GM21367 (cell line): ENCODE measurements around the gene HSD17B3.
"Not testable (repeated sequence)": the region's sequence is repeated elsewhere in the genome, so short reads cannot be mapped to it uniquely, and the experiment has no call there.

Source experiments
- ATAC-seq: cut with Tn5 transposase; IDR thresholded peaks from one replicate; pipeline ENCODE4 v1.9.1; 2021; ENCODE audit not compliant: unreplicated experiment

HSD17B3 gene

DNA sequence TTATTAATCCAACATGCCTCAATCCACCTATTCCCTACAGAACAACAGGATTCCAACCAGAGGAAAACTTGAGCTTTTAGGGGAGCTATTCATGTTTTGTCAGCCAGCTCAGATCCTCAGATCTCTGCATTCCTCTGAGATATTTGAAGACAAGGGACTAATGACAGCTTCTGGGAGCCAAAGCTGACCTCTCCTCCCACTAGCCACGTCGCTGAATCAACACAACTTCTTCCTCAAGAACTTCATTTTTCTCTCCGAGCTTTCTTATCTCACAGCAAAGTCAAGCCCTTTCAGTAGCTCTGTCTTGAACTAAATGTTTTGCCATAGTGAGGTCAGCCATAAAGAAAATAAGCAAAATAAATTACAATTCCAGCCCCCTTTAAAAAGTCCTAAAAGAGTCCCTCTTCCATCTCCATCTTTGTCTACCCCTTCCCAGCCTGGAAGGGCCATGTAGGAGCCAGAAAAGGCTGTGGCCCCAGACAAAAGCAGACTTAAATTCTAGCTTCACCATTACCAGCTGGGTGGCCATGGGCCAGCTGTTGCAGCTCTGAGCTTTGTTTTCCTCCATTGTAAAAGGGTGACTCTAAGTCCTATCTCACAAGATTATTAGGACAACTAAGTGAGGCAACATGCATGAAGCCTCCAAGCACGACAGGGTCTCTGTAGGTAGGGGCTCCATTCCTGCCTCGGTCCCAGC lies 65.0 kb downstream of the HSD17B3 start:
- no peak for ATAC-seq

DNA sequence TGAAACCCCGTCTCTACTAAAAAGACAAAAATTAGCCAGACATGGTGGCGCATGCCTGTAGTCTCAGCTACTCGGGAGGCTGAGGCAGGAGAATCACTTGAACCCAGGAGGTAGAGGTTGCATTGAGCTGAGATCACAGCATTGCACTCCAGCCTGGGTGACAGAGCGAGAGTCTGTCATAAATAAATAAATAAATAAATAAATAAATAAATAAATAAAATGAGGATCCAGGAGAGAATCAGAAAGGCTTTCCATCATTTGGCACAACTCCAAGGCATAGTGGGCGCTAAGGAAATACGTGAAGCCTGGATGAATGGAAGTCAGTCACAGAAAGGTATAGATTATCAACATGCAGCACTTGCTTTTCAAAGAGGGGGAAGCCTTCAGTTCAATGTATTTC lies 65.6 kb downstream of the HSD17B3 start:
- ATAC-seq = not testable (repeated sequence)

DNA sequence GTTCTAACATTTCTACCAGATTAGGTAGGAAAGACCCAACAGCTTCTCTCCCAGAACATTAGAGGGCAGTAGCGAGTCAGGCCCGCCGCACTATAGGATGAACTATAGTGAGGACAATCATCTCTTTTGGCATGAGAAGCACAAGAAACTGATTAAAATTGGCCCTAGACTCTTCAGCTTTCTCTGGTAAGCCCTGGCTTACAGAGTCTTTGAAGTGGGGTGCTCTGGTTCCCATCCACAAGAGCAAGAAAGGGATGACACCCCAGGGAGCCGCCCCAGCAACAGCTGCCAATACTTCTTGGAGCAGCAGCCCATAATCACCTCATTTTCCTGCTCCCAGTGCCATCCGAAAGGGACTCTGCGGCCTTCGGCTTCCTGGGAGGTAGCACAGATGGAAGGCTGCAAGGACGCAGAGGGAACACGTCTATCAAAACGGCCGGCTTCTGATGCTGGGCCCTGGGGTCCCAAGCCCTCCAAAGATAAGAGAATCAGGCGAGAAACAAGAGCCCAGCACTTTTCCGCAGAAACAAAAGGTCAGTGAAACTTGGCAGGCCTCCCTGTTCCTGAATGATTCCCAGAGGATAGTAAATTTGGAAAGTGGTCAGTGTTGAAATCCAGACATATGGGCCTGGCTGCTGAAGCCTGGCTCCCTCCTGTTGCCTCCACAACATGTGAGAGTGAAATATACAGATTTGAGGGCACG lies 69.3 kb downstream of the HSD17B3 start:
- no peak for ATAC-seq

GRCh38 chr9:96232164-96232538 lies 69.8 kb downstream of the HSD17B3 start:
- ATAC-seq = no peak

- no peak for ATAC-seq
Measured at GRCh38 chr9:96230002-96230401, 72.0 kb downstream of the HSD17B3 start.

- ATAC-seq = no peak
Measured at GRCh38 chr9:96222132-96222531, 79.8 kb downstream of the HSD17B3 start.

DNA sequence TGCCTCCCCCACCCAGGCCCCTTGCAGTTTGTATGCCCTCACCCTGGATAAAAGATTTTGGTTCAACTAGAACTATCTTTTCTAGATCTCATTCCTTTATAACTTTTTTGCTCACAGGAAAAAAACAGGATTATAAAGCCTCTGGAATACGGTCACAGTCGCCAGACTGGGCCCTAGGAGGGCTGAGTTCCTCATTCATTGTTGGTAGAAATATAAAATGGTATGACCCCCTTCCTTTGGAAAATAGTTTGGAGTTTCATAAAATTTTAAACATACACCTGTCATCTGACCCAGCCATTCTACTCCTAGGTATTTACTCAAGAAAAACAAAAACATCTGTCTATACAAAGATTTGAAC lies 82.1 kb downstream of the HSD17B3 start:
- ATAC-seq = no peak

DNA sequence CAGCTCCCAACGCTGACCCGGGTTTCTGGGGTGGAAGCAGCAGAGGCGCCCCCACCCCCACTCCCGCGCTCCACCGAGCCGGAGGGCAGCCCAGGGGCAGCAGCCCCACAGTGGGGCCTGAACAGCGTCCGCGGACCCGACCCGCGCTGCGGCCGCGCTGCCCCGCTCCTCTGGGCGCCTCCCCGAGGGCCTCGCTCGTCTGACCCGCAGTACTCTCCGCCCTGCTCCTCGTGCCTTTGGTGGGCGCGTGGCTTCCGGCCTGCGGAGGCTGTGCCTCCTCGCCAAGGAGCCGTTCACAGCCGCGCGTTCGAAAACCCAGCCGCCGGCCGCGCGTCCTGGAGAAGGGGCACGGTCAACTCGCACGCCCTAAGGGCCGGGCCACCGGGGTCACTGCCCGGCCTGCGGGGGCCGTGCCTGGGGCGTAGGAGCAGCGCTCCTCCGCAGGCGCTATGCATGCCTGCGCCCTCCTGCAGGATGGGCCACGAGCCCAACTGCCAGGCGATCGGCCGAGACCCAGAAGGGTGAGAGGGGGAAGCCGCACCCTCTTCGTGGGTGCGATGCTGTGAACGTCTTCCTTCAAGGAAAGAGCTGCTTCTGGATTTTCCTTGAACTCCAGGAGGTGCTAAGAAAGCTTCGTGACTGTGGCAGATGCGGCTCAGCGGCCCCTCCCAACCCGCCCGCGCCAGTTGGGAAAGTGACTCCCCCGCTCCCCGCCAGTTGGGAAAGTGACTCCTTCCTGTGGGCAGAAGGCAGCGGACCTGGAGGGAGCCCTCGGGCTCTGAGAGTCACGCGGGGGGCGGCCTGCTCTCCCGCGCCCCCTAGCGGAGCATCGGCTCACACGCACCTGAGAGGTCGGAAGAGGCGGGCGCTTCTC lies 82.7 kb downstream of the HSD17B3 start:
- no peak for ATAC-seq

GRCh38 chr9:96217754-96218693 lies 84.0 kb downstream of the HSD17B3 start:
- peak; percentile 70 for ATAC-seq

DNA sequence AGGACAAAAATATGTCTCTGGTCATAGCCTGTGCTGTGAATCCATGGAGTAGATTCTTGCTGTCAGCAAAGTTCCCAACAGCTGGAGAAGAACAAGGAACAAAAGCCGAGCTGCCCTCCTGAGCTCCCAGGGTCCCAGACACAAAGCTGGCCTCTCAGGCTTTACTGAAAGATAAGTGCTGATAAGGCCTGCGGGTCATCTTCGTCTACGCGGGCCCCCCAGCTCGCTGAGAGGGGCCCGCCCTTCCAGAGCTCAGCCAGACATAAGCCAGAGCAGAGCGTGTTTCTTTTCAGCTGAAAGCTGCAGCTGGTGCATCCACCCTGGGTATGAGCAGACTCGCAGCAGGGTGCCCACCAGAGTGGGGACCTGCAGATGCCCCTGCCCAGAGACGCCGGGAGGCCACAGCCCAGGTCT lies 84.7 kb downstream of the HSD17B3 start:
- ATAC-seq = no peak

DNA sequence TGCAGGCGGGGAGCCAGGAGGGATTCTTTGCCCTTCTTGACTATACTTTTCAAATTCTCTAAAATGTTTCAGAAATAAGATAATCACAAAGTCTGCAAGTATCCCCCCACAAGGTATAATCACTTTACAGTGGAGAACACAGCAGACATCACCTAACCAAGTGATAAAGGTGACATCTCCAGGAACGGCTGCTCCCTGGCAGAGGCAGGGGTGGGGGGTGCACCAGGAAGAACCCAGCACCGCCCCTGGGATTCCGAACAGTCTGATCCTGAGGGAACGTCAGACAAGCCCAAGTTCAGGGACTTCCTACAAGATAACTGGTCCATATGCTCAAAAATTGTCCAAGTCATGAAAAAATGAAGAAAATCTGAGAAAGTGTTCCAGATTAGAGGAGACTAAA lies 85.4 kb downstream of the HSD17B3 start:
- no peak for ATAC-seq

GRCh38 chr9:96215841-96216240 lies 86.1 kb downstream of the HSD17B3 start:
- ATAC-seq = no peak

- ATAC-seq = no peak
Measured at GRCh38 chr9:96214635-96215034, 87.3 kb downstream of the HSD17B3 start.

DNA sequence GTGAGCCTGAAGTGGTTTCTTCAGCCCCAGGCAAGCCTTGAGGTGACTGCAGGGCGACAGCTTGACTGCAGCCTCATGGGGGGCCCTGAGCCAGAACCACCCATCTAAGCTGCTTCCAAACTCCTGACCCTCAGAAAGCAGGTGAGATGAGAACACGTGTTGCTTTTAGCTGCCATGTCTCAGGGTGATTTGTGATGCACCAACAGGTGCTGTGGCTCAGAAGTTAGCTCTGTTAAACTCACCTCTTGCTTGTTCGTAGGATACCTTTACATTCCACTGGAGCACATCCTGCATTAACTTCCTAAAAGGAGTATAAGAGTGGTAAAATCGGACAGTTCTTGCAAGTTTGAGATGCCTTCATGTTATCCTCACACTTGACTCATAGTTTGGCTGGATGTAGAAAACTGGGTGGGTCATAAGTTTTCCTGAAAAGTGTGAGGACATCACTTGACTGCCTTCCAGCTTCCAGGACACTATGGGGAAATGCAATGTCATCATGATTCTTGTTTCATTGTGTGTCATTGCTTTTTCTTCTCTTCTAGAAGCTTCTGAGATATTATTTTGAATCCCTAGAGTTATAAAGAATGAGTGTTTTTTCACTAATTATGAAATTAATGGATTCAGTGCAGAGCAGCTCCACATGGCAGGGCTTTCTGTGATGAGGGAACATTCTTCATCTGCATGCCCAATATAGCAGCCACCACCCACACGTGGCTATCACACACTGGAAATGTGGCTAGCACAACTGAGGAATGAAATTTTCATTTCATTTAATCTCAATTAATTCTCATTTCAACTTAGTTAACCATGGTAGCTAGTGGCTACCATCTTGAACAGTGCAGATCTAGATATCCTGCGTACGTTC lies 92.3 kb downstream of the HSD17B3 start:
- no peak for ATAC-seq

DNA sequence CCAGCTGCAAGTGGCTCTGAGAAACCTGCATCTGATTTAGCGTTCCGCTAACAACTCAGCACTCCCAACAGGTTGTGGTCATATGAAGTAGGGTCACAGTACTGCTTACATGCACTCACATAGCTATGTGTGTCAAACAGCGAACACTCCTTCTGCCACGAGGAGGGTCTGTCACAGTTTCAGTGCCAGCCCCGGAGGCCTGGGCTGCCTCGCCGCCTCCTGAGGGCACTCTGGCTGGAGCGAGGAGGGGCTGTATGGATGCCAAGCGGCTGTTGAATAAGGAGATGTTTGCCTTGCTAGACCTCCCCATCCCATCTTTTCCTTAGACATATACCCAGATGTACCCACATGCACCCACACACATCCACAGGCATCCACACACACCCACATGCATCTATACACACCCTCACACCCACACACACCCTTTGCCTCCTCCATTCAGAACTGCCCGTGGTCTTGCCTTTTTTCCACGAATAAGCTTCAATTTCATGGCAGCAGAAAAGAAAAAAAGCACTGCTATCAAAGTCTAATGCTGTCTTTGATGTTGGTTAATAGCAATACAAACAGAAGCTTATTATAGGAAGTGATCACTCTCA lies 95.7 kb downstream of the HSD17B3 start:
- ATAC-seq = no peak

DNA sequence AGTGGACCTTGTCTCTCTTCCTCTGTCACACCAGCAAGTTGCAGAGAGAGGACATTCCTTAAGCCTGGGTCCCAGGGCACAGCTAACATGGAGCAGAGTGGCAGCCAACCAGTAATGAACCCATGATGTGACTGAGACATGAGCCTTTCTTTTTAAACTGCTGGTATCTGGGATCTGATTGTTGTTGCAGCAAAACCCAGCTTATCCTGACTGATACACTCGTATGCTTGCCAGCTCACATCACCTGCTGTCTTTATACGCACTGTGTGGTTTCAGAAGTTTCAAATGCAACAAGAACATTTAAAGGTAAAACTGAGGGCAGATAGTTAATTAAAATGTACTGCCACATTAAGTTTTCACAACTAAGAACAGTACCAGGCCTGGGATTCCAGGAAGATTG lies 97.1 kb downstream of the HSD17B3 start:
- ATAC-seq = no peak

- no peak for ATAC-seq
Measured at GRCh38 chr9:96203867-96204501, 98.0 kb downstream of the HSD17B3 start.

DNA sequence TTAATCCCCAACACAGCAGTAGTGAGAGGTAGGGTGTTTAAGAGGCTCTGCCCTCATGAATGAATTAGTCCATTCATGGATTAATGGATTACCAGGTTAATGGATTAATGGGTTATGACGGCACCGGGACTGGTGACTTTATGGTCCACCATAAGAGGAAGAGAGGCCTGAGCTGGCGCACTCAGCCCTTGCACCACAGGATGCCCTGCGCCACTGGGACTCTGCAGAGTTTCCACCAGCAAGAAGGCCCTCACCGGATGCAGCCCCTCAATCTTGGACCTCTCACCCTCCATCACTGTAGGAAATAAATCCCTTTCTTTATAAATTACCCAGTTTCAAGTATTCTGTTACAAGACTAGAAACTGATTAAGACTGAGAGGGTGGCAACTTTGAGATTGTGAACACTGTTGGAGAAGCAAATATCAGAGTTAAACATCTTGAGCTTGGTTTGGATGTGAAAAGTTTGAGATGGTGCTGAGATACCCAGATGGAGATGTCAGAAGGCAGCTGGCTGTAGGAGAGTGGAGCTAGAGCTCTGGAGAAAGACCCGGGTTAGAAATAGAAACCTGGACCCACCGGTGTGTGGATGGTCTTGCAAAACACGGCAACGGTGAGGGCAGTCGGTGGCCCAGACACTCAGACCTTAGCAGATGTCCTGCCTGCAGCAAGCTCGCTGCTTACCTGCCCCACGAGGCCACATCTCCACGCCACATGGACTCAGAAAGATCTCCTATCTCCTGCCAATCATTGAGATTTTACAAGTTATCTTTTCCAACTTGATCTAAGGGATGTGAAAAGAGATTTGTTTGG lies 98.8 kb downstream of the HSD17B3 start:
- ATAC-seq = no peak
